ENCODE measurements around the gene AKNA. TPM values are rescaled to one million over a fixed set of nuclear protein-coding genes. Genes with fewer than 3 reads are reported as not detected.

Gene AKNA
- total and polyA plus RNA-seq, 2 donors (not counting 1 experiment from before 2014, with no cell fraction given): 178 to 407 TPM

- ATAC-seq (ENCODE audit: low read depth): peak; percentile 76
Observed at GRCh38 chr9:114397848-114398605, 10.2 kb upstream of the AKNA start.

More at GRCh38 chr9:114397848-114398605, 10.2 kb upstream of the AKNA start:
- peak overlapping the region; percentile 94 for H3K27ac Mint-ChIP-seq
- POLR2A ChIA-PET: interaction anchor here (0.6 to 5.0 kb wide), 10 partner anchors 9 to 58 kb away, joined by 3 to 45 read pairs (median 6); partner anchors contain the start of gene AKNA
- peak overlapping the region; percentile 92 for H3K9ac ChIP-seq (ENCODE audit: low read length)
- peak overlapping the region; percentile 39 for H2AFZ ChIP-seq (ENCODE audit: insufficient read depth, low read depth, low read length, poor library complexity, severe bottlenecking)
- H3K4me2 ChIP-seq (replicated peaks; ENCODE audit: low read depth, low read length, poor library complexity, severe bottlenecking): peak overlapping the region; percentile 77
- peak overlapping the region; percentile 55 to 99 (median 93) for H3K4me3 ChIP-seq (ENCODE audit: control extremely low read depth in 1 of 5, extremely low read depth in 1 of 5, insufficient read depth in 1 of 5, low read depth in 2 of 5, low read length in 4 of 5)
- peak; percentile 98 for DNase-seq
- no peaks in the 10 kb centered on the region for H3K9me3 ChIP-seq (ENCODE audit: control extremely low read depth in 1 of 3, control insufficient read depth in 2 of 3, insufficient read depth in 1 of 3, low read length in 2 of 3)
- TF ChIP-seq EZH2 (IDR thresholded peaks at IDR 0.05; ENCODE audit: borderline replicate concordance, insufficient read depth, low read depth, low read length, poor library complexity, severe bottlenecking): no peak
- TF ChIP-seq CTCF (IDR thresholded peaks at IDR 0.05): peak; percentile 14
- WGBS (ENCODE audit: insufficient coverage): under 1% methylated on average over 59 of the region's 66 CpGs
- H4K20me1 ChIP-seq (ENCODE audit: control insufficient read depth, insufficient read depth, low read length, poor library complexity, severe bottlenecking): peaks cover 23% of the 10 kb centered on the region
- peak overlapping the region; percentile 99 for H3K27ac ChIP-seq (ENCODE audit: low read length in 2 of 2)
- peaks cover 42% of the 10 kb centered on the region for H3K4me1 Mint-ChIP-seq
- H3K27me3 Mint-ChIP-seq: no peaks in the 10 kb centered on the region
- H3K9me3 Mint-ChIP-seq (ENCODE audit: insufficient read depth): no peaks in the 10 kb centered on the region
- peaks cover 0 to 30% of the 10 kb centered on the region in 2 experiments for H3K36me3 ChIP-seq (replicated peaks in 1 of 2; ENCODE audit: control extremely low read depth in 1 of 2, control insufficient read depth in 1 of 2, extremely low read depth in 1 of 2, insufficient read depth in 2 of 2, low read length in 1 of 2)
- H3K27me3 ChIP-seq (replicated peaks in 1 of 4; ENCODE audit: control extremely low read depth in 1 of 4, control insufficient read depth in 3 of 4, insufficient read depth in 4 of 4, low read length in 3 of 4): no peaks in the 10 kb centered on the region
- intact Hi-C loops (cut with micrococcal nuclease): loop anchor here (1.0 to 5.0 kb wide), 9 partner anchors 13 to 213 kb away; partner anchors contain the start of genes ATP6V1G1, TMEM268 and WHRN
- peaks cover 42 to 54% of the 10 kb centered on the region in 2 donors for H3K4me1 ChIP-seq (ENCODE audit: control insufficient read depth in 2 of 2, insufficient read depth in 2 of 2, low read length in 2 of 2)
- peak overlapping the region; percentile 93 for H3K4me3 Mint-ChIP-seq
- CTCF ChIA-PET: interaction anchor here (1.0 to 3.7 kb wide), 9 partner anchors 7 to 256 kb away, joined by 3 to 19 read pairs (median 7); partner anchors contain the start of gene AKNA
- H3K79me2 ChIP-seq (ENCODE audit: control insufficient read depth, insufficient read depth, low read length): peaks cover 46% of the 10 kb centered on the region
